HG03432 (cell line): ENCODE results near the gene MLLT3.
A peak's percentile ranks its signal among the peaks of the same experiment; 100 is the strongest.
"Not testable (repeated sequence)": the region's sequence is repeated elsewhere in the genome, so short reads cannot be mapped to it uniquely, and the experiment has no call there.

Experiments
- ATAC-seq: cut with Tn5 transposase; IDR thresholded peaks from one replicate; pipeline ENCODE4 v1.9.1; 2021; ENCODE audit warnings: mild to moderate bottlenecking, moderate library complexity; ENCODE audit not compliant: unreplicated experiment

MLLT3 gene

GRCh38 chr9:20599195-20599594 lies 23.1 kb downstream of the MLLT3 start:
- no peak for ATAC-seq

GRCh38 chr9:20598367-20598766 lies 23.9 kb downstream of the MLLT3 start:
- no peak for ATAC-seq

- ATAC-seq: no peak
Observed at GRCh38 chr9:20597862-20598261, 24.4 kb downstream of the MLLT3 start.

- no peak for ATAC-seq
Observed at GRCh38 chr9:20594608-20595007, 27.7 kb downstream of the MLLT3 start.

DNA sequence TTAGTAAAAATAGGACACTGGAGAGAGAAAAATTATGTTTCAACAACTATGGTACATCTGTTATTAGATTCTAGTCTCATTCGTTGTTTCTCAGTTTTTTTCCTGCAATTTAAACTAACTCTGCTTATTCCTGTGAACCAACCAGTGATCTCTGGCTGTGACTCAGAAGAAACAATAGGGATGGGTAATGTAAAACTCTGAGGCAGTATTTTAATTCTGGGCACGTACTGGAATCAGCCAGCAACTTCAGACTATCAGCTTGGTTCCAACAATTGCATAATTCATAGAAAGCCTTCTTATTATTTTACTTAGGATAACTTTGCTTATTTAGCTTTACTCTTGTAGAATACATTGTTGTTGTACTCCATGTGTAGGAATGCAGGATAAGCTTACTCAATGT lies 28.8 kb downstream of the MLLT3 start:
- ATAC-seq: no peak

DNA sequence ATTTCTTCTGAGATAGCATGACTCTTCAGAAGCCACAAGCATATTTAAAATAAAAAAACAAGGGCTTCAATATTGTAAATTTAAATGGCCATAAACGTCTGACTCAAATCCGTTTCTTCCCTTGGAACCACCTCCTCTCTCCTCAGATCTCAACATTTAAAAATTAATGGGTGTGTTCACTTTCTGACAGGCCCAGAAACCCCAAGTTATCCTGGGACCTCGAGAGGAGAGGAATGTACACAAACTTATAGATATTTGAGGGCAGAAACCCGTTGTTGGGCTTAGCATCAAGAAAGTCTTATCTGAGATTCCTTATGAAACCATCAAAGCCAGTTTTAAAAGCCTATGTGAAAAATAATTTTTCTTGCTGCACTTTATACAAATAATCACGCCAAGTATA lies 29.2 kb downstream of the MLLT3 start:
- no peak for ATAC-seq

- ATAC-seq: no peak
Observed at GRCh38 chr9:20592673-20593072, 29.6 kb downstream of the MLLT3 start.

DNA sequence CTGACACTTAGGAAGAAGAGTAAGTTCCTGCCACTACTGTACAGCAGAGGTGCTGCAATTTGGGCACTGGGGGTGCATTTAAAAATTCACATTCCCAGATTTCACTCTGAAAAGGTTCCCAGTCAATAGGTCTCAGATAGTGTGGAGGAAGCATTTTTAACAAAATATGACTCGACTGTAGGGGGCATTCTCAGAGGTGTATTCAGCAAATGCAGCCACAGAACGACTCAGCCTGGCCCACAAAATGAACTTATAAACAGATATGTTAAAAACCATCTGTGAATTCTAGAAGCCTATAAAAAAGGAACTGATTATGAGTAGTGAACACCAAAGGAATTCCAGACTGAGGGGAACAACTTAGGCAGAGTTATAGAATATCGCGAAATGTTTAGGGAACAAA lies 31.1 kb downstream of the MLLT3 start:
- ATAC-seq: no peak

DNA sequence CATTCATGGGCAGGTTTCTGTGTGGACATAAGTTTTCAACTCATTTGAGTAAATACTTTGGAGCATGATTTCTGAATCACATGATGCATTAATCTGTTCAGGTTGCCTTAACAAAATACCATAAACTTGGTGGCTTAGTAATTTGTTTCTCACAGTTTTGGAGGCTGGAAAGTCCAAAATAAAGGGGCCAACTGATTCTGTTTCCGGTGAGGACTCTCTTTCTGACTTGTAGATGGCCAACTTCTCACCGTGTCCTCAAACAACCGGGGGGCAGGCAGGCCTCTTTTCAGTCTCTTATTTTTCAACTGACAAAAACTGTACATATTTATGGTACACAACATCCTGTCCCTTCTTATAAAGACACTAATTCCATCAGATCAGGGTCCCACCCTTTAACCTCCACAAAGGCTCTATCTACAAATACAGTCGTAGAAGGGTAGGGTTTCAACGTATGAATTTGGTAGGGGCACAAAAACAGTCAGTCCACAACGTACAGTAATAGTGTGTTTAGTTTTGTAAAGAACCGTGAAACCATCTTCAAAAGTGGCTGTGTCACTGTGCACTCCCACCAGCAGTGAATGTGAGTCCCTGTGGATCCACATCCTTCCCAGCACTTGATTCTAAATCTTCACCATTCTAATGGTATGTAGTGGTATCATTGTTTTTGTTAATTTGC lies 37.2 kb downstream of the MLLT3 start:
- ATAC-seq: no peak

DNA sequence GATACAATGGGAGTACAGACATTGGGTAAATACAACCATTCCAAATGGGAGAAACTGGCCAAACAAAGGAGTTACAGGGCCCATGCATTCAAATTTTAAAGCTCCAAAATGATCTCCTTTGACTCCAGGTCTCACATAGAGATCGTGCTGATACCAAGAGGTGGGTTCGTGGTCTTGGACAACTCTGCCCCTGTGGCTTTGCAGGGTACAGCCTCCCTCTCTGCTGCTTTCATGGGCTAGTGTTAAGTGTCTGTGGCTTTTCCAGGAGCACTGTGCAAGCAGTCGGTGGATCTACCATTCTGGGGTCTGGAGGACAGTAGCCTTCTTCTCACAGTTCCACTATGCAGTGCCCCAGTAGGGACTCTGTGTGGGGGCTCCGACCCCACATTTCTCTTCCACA lies 39.2 kb downstream of the MLLT3 start:
- ATAC-seq: not testable (repeated sequence)

GRCh38 chr9:20582150-20582549 lies 40.1 kb downstream of the MLLT3 start:
- peak; percentile 72 for ATAC-seq

GRCh38 chr9:20580673-20581072 lies 41.6 kb downstream of the MLLT3 start:
- no peak for ATAC-seq

DNA sequence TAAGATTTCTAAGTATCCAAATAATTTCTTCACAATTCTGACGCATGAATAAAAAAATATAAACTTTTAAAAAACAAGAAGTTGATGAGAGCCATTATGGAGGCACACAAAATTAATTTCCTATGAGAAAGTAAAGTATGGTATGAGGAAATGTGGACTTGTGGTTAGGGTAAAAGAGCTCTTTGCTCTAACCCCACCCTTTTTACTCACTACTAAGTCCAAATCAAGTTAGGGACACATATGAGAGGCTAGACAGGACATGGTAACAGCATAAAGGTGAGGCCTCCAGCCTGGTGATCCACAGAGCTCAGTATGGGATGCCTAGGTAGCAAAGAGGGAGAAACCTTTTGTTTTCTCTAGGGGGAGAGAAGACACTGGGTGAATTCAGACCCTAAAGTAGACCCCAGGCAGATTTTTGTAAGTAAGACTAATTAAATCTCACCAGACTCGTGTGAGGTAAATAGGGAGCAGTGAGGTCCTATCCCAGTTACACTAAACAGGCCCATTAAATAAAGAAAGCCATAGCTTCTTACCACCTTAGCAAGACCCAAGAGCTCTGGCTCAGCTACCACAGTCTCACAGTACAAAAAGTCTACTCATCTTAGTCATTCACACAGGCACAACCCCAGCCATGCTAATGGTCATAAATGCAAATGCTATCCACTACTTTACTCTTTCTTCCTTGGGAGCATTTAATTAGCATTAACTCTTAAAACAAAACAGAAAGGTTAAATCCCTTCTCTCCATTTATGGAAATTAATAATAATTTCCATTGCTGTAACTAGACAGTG lies 42.6 kb downstream of the MLLT3 start:
- no peak for ATAC-seq

DNA sequence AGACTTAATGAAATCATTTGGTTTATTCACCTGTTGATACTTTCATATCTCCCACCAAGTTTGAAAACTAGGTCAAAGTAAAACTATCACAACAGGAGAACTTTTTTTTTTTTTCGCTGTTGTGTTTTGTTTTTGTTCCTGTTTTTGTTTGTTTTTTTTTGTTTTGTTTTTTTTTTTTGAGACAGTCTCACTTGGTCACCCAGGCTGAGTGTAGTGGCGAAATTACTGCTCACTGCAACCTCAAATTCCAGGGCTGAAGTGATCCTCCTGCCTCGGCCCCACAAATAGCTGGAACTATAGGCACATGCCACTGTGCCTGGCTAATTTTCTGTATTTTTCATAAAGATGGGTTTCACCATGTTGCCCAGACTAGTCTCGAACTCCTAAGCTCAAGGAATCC lies 49.3 kb downstream of the MLLT3 start:
- peak; percentile 46 for ATAC-seq

DNA sequence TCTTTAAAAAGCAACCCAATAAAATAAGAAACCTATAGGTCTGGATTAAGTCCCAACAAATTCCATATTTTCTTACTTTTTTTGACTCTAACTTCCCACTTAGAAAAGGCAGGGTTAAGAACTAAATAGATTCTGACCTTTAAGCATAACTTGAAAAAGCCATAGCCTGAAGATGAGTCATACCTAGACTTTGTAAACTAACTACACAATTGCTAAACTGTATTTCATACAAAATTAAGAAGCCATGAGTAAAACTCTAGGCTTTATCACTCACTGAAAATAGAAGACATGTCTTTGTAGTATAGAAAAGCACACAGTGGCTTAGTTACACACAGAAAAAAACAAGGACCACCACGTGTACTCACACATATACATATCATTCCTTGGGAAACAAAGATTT lies 51.5 kb downstream of the MLLT3 start:
- peak; percentile 76 for ATAC-seq

- ATAC-seq: no peak
Observed at GRCh38 chr9:20570087-20570486, 52.2 kb downstream of the MLLT3 start.

GRCh38 chr9:20569525-20569924 lies 52.8 kb downstream of the MLLT3 start:
- ATAC-seq: no peak

DNA sequence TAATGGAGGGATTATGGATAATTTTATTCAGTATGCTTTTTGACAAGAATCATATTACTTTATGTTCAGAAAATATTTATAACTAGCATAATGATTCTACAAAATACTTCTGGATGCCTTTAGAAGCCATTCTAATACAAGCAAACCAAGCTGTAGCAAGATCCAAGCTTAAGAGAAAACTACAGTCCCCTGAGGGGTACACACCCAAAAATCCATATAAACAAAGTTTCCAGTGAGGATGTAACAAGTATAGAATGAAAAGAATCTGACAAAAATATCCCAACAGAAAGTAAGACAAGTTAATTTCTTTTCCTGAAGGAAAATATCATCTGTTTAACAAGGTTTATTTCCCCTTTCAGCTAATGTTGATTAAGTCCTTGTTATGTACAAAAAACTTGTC lies 53.9 kb downstream of the MLLT3 start:
- no peak for ATAC-seq

- ATAC-seq: no peak
Observed at GRCh38 chr9:20566401-20566800, 55.9 kb downstream of the MLLT3 start.

- ATAC-seq: no peak
Observed at GRCh38 chr9:20564650-20565049, 57.6 kb downstream of the MLLT3 start.

DNA sequence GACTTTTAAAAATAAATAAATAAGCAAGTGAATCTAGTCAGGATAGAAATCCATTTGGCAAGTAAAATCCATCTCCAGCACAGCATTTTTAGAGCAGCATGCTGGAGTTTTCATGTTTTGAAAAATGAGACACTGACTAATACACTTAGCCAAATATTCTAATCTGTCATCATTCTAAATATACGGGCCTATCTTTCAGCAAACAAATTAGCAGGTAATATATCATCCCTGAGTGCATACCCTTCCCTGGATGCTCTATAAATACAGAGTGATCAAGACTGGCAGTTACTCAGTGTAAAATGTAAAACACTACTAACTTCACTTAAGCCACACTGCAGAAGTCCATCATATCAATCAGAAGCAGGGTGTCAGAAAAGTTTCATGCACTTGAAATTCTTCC lies 58.4 kb downstream of the MLLT3 start:
- ATAC-seq: no peak

GRCh38 chr9:20562051-20562450 lies 60.2 kb downstream of the MLLT3 start:
- peak; percentile 38 for ATAC-seq

GRCh38 chr9:20561531-20561930 lies 60.8 kb downstream of the MLLT3 start:
- ATAC-seq: no peak
